HCT116 (cell line): ENCODE results near the gene DHDH. TPM values are rescaled to one million over a fixed set of nuclear protein-coding genes. Genes with fewer than 3 reads are reported as not detected.

Source experiments
- ATAC-seq: fragments of 200-7000 bp; cut with Tn5 transposase; 2 replicates; pipeline ENCODE4 v1.9.1; 2020; ENCODE audit warnings: mild to moderate bottlenecking, moderate library complexity
- BruUV-seq: library from RNA; stranded (reverse); fragments of 400-500 nt; replicated peaks from 2 replicates; lab custom pipeline; 2021; lab: Mats Ljungman, UMichigan
- CTCF ChIA-PET: fragments of 300-600 bp; sonication (Branson Sonifier 250); formaldehyde crosslinking; loops from one replicate; lab custom pipeline; 2021; ENCODE audit warnings: antibody characterized with exemption; lab: Charles Lee
- POLR2A ChIA-PET: fragments of 300-600, 350-600 bp; sonication (Branson Sonifier 250); formaldehyde crosslinking; loops from one replicate; lab custom pipeline; 2021; ENCODE audit warnings: antibody characterized with exemption; lab: Charles Lee
- RAD21 ChIA-PET, 2 experiments: fragments of 300-600 bp; sonication (Branson Sonifier 250); formaldehyde crosslinking; loops; one replicate each; lab custom pipeline; 2023; ENCODE audit warnings: low total read pairs in 2 of 2; ENCODE audit not compliant: uncharacterized antibody in 2 of 2, unreplicated experiment in 2 of 2, low non-redundant PET in 1 of 2; lab: Charles Lee
- DNase-seq: peaks from one replicate; pipeline ENCODE4 v3.0.0-alpha.2; 2010; ENCODE audit warnings: low read depth, low spot score
- H2AFZ ChIP-seq: fragments of 200-600 bp; shearing (Covaris generic), sonication (generic); 2 replicates; pipeline ENCODE4 v1.6.1; 2017; ENCODE audit warnings: low read depth, mixed run types, mixed read lengths, antibody characterized with exemption, low read length; ENCODE audit not compliant: poor library complexity, severe bottlenecking
- H3K27ac ChIP-seq: 2 replicates; pipeline ENCODE4 v1.5.1; 2012; ENCODE audit warnings: low read depth, low read length
- H3K27me3 ChIP-seq: fragments of 200-600 bp; sonication (generic); 2 replicates; pipeline ENCODE4 v1.6.1; 2016; ENCODE audit warnings: mixed run types, low read length, mixed read lengths; ENCODE audit not compliant: insufficient read depth
- H3K36me3 ChIP-seq, 2 experiments: fragments of 200-500 bp in 1 of 2; fragments of 200-600 bp in 1 of 2; sonication (Bioruptor generic) in 1 of 2; sonication (generic) in 1 of 2; 2 replicates each; pipeline versions ENCODE4 v1.5.1 to v1.6.1; 2014 to 2016; ENCODE audit warnings: low read length in 2 of 2, inconsistent platforms in 1 of 2, mixed read lengths in 1 of 2, mixed run types in 1 of 2; ENCODE audit not compliant: insufficient read depth in 2 of 2, control insufficient read depth in 1 of 2
- H3K4me1 ChIP-seq, 2 experiments: fragments of 200-600 bp in 1 of 2; sonication (generic) in 1 of 2; 2 replicates each; pipeline versions ENCODE4 v1.5.1 to v1.6.1; 2012 to 2017; ENCODE audit warnings: low read length in 2 of 2, inconsistent platforms in 1 of 2, mild to moderate bottlenecking in 1 of 2, mixed read lengths in 1 of 2, mixed run types in 1 of 2, moderate library complexity in 1 of 2; ENCODE audit not compliant: insufficient read depth in 2 of 2, control insufficient read depth in 1 of 2
- H3K4me2 ChIP-seq: fragments of 200-600 bp; sonication (generic); 2 replicates; pipeline ENCODE4 v1.6.1; 2017; ENCODE audit warnings: mixed run types, low read length, mixed read lengths
- H3K4me3 ChIP-seq, 2 experiments: fragments of 200-600 bp in 1 of 2; sonication (generic) in 1 of 2; replicated peaks in 1 of 2; 2 replicates each; pipeline ENCODE4 v1.5.1; 2011 to 2016; ENCODE audit warnings: low read length in 2 of 2, control low read depth in 1 of 2, low read depth in 1 of 2, mild to moderate bottlenecking in 1 of 2, mixed read lengths in 1 of 2, mixed run types in 1 of 2
- H3K79me2 ChIP-seq: fragments of 200-600 bp; sonication (generic); 2 replicates; pipeline ENCODE4 v1.6.1; 2017; ENCODE audit warnings: mild to moderate bottlenecking, mixed run types, low read length, moderate library complexity, mixed read lengths; ENCODE audit not compliant: insufficient read depth
- H3K9ac ChIP-seq: fragments of 200-600 bp; sonication (generic); 2 replicates; pipeline ENCODE4 v1.6.1; 2016; ENCODE audit warnings: low read length, mixed read lengths
- H3K9me2 ChIP-seq: fragments of 200-600 bp; sonication (generic), shearing (Covaris generic); 2 replicates; pipeline ENCODE4 v1.6.1; 2017; ENCODE audit warnings: mixed run types, mild to moderate bottlenecking, moderate library complexity; ENCODE audit not compliant: insufficient read depth
- H3K9me3 ChIP-seq, 2 experiments: fragments of 200-500 bp in 1 of 2; fragments of 200-600 bp in 1 of 2; sonication (Bioruptor generic) in 1 of 2; sonication (generic) in 1 of 2; 2 replicates each; pipeline ENCODE4 v1.6.1; 2014 to 2017; ENCODE audit warnings: low read length in 2 of 2, mixed read lengths in 2 of 2, inconsistent platforms in 1 of 2, low read depth in 1 of 2, mild to moderate bottlenecking in 1 of 2, mixed run types in 1 of 2, moderate library complexity in 1 of 2; ENCODE audit not compliant: control insufficient read depth in 1 of 2, insufficient read depth in 1 of 2
- H4K20me1 ChIP-seq: fragments of 200-600 bp; sonication (generic), shearing (Covaris generic); 2 replicates; pipeline ENCODE4 v1.6.1; 2017; ENCODE audit warnings: mixed run types, mild to moderate bottlenecking, moderate library complexity; ENCODE audit not compliant: insufficient read depth
- ATF3 ChIP-seq: IDR thresholded peaks from 2 replicates; pipeline ENCODE4 v1.6.1; 2012
- CEBPB ChIP-seq: IDR thresholded peaks from 2 replicates; pipeline ENCODE4 v1.6.1; 2012; ENCODE audit warnings: low read depth
- CTCF ChIP-seq, 3 experiments: fragments of 200-600 bp in 1 of 3; sonication (generic) in 1 of 3; IDR thresholded peaks in 2 of 3; conservative IDR thresholded peaks in 1 of 3; 2 replicates each; pipeline ENCODE4 v1.5.1; 2012 to 2017; ENCODE audit warnings: low read depth in 2 of 3, low read length in 2 of 3, antibody characterized with exemption in 1 of 3, borderline replicate concordance in 1 of 3, control low read depth in 1 of 3, mild to moderate bottlenecking in 1 of 3, mixed read lengths in 1 of 3, mixed run types in 1 of 3, moderate library complexity in 1 of 3; ENCODE audit not compliant: insufficient read depth in 1 of 3
- ELF1 ChIP-seq: IDR thresholded peaks from 2 replicates; pipeline ENCODE4 v1.6.1; 2012; ENCODE audit warnings: low read depth, borderline replicate concordance
- MAX ChIP-seq: IDR thresholded peaks from 2 replicates; pipeline ENCODE4 v1.6.1; 2012
- POLR2A ChIP-seq: IDR thresholded peaks from 2 replicates; pipeline ENCODE4 v1.7.0; 2011; ENCODE audit warnings: borderline replicate concordance; ENCODE audit not compliant: insufficient read depth, insufficient read length; ENCODE audit errors: extremely low read depth
- POLR2AphosphoS5 ChIP-seq: IDR thresholded peaks from 2 replicates; pipeline ENCODE4 v1.6.1; 2011; ENCODE audit warnings: mild to moderate bottlenecking, low read depth, low read length, moderate library complexity
- RAD21 ChIP-seq: IDR thresholded peaks from 2 replicates; pipeline ENCODE4 v1.6.1; 2012; ENCODE audit warnings: low read depth, mild to moderate bottlenecking
- REST ChIP-seq: IDR thresholded peaks from 2 replicates; pipeline ENCODE4 v1.6.1; 2012; ENCODE audit warnings: low read depth
- SIN3A ChIP-seq: IDR thresholded peaks from 2 replicates; pipeline ENCODE4 v1.6.1; 2012; ENCODE audit warnings: low read depth
- SRF ChIP-seq: IDR thresholded peaks from 2 replicates; pipeline ENCODE4 v1.6.1; 2012; ENCODE audit warnings: low read depth
- ZBTB33 ChIP-seq: IDR thresholded peaks from 2 replicates; pipeline ENCODE4 v1.6.1; 2011; ENCODE audit warnings: mild to moderate bottlenecking, low read length, moderate library complexity; ENCODE audit not compliant: insufficient replicate concordance; ENCODE audit errors: extremely low read depth
- ZFX ChIP-seq: fragments of 450-650 bp; IDR thresholded peaks from 2 replicates; pipeline ENCODE4 v1.6.1; 2017
- ZNF274 ChIP-seq: fragments of 200-500 bp; sonication (Bioruptor generic); IDR thresholded peaks from 2 replicates; pipeline ENCODE4 v1.6.1; 2014; ENCODE audit warnings: mild to moderate bottlenecking, low read depth, low read length, inconsistent platforms
- intact Hi-C: fragments of 100-400 bp; cut with micrococcal nuclease; formaldehyde crosslinking; loops from 2 replicates; pipeline ENCODE4 v1.10.0; 2022
- total RNA-seq: library from RNA; stranded (reverse); gene quantifications from one replicate; pipeline ENCODE4 v1.2.1, GENCODE V29; 2021; ENCODE audit not compliant: unreplicated experiment

DHDH gene
- total RNA-seq, 1 experiment from 2014 or later = 8.6 TPM

- no peak for DNase-seq
- RAD21 ChIA-PET = interaction anchor here in 1 of 2 experiments (0.6 kb wide), 2 partner anchors 20 to 682 kb away, joined by 4 to 5 read pairs; no protein-coding TSS in a partner anchor
- BruUV-seq = TSS peak; percentile 80
These were observed 60.5 kb downstream of the DHDH start for GRCh38 chr19:48994035-48994386.

More at GRCh38 chr19:48994035-48994386, 60.5 kb downstream of the DHDH start:
- H3K9ac ChIP-seq = peak overlapping the region; percentile 90
- H3K4me1 ChIP-seq = peaks cover 15 to 34% of the 10 kb centered on the region in 2 experiments
- intact Hi-C loops = no loop called here
- peaks cover 79% of the 10 kb centered on the region for H3K79me2 ChIP-seq
- TF ChIP-seq SRF (no peak), CEBPB (no peak), CTCF (IDR thresholded peaks at IDR 0.05 in 2 of 3, conservative IDR thresholded peaks at IDR 0.05 in 1 of 3; ENCODE audit: borderline replicate concordance in 1 of 3, insufficient read depth in 1 of 3, low read depth in 2 of 3, low read length in 2 of 3) (no peak), POLR2A (no peak), ZNF274 (no peak), RAD21 (no peak), ELF1 (no peak), ZBTB33 (no peak), ZFX (no peak), POLR2AphosphoS5 (no peak), ATF3 (no peak), MAX (no peak), SIN3A (no peak), REST (no peak)
- ChIA-PET CTCF (interaction anchor here (0.8 to 2.5 kb wide), 30 partner anchors 10 to 385 kb away, joined by 3 to 44 read pairs (median 5); partner anchors contain the start of genes CGB2, CGB7, LHB and LIN7B), POLR2A (interaction anchor here (0.6 to 3.1 kb wide), 19 partner anchors 11 to 623 kb away, joined by 3 to 17 read pairs (median 6); partner anchors contain the start of genes DHDH, FTL, RPL18 and SPHK2)
- H3K36me3 ChIP-seq = peaks cover 6 to 8% of the 10 kb centered on the region in 2 experiments; a peak in 2 of 4 replicates
- peak overlapping the region; percentile 75 for H3K27ac ChIP-seq
- peak overlapping the region; percentile 75 to 77 for H3K4me3 ChIP-seq
- ATAC-seq = no peak
- H3K27me3 ChIP-seq = no peaks in the 10 kb centered on the region
- H3K9me3 ChIP-seq = no peaks in the 10 kb centered on the region
- peaks cover 14% of the 10 kb centered on the region; the same call in 1 of the 2 replicates for H4K20me1 ChIP-seq
- H3K4me2 ChIP-seq = peak overlapping the region; percentile 92
- no peaks in the 10 kb centered on the region for H3K9me2 ChIP-seq
- H2AFZ ChIP-seq = no peak overlapping the region
